Measurements from ENCODE around the gene YWHAQ.

The YWHAQ gene

GRCh38 chr2:9630736-9631552 lies at the start of gene YWHAQ:
Gene YWHAQ (minus strand): TSS chr2:9630997. CDS start chr2:9630452, 545 bp downstream.
- peak within 1 kb of the TSS; percentile 74 for H3K4me3 ChIP-seq (ENCODE audit: low read depth, low read length)
- TF ChIP-seq CTCF (IDR thresholded peaks at IDR 0.05; ENCODE audit: control insufficient read depth, extremely low read depth, insufficient read depth) = no peak
- DNase-seq (ENCODE audit: low read depth) = peak; percentile 89

- no peak for TF ChIP-seq CTCF (IDR thresholded peaks at IDR 0.05; ENCODE audit: control insufficient read depth, extremely low read depth, insufficient read depth)
- no peak overlapping the region for H3K4me3 ChIP-seq (ENCODE audit: low read depth, low read length)
- no peak for DNase-seq (ENCODE audit: low read depth)
Observed at GRCh38 chr2:9680082-9680481, 49.3 kb upstream of the YWHAQ start.

GRCh38 chr2:9679218-9679617 lies 48.4 kb upstream of the YWHAQ start:
- H3K4me3 ChIP-seq (ENCODE audit: low read depth, low read length) = no peak overlapping the region
- no peak for TF ChIP-seq CTCF (IDR thresholded peaks at IDR 0.05; ENCODE audit: control insufficient read depth, extremely low read depth, insufficient read depth)
- no peak for DNase-seq (ENCODE audit: low read depth)

- no peak for TF ChIP-seq CTCF (IDR thresholded peaks at IDR 0.05; ENCODE audit: control insufficient read depth, extremely low read depth, insufficient read depth)
- H3K4me3 ChIP-seq (ENCODE audit: low read depth, low read length) = no peak overlapping the region
- no peak for DNase-seq (ENCODE audit: low read depth)
Observed at GRCh38 chr2:9678544-9678943, 47.7 kb upstream of the YWHAQ start.

GRCh38 chr2:9675415-9676351 lies 44.9 kb upstream of the YWHAQ start:
- no peak for TF ChIP-seq CTCF (IDR thresholded peaks at IDR 0.05; ENCODE audit: control insufficient read depth, extremely low read depth, insufficient read depth)
- no peak overlapping the region for H3K4me3 ChIP-seq (ENCODE audit: low read depth, low read length)
- DNase-seq (ENCODE audit: low read depth) = no peak

GRCh38 chr2:9674891-9675414 lies 44.2 kb upstream of the YWHAQ start:
- TF ChIP-seq CTCF (IDR thresholded peaks at IDR 0.05; ENCODE audit: control insufficient read depth, extremely low read depth, insufficient read depth) = no peak
- no peak for DNase-seq (ENCODE audit: low read depth)
- no peak overlapping the region for H3K4me3 ChIP-seq (ENCODE audit: low read depth, low read length)
